Tibial nerve (tissue), 4 donors: ENCODE data around the gene TENM3.

Experiments
- EP300 ChIP-seq, 2 donors: sonication (generic); formaldehyde crosslinking; IDR thresholded peaks; one replicate each; pipeline ENCODE4 v1.6.1; 2017; ENCODE audit warnings: antibody characterized with exemption in 2 of 2, mild to moderate bottlenecking in 1 of 2
- POLR2A ChIP-seq, 2 donors: fragments of 450-650 bp; IDR thresholded peaks; one replicate each; pipeline ENCODE4 v1.6.1; 2017; ENCODE audit warnings: antibody characterized with exemption in 2 of 2, mild to moderate bottlenecking in 2 of 2, moderate library complexity in 2 of 2
- TF ChIP-seq, protein P1 (sequence below), 5 experiments: fragments of 200-600 bp in 3 of 5; fragments of 450-650 bp in 2 of 5; sonication (generic) in 3 of 5; IDR thresholded peaks; one replicate each; pipeline ENCODE4 v1.5.1; 2016 to 2019; ENCODE audit warnings: antibody characterized with exemption in 5 of 5, mild to moderate bottlenecking in 3 of 5, moderate library complexity in 2 of 5

DNA sequence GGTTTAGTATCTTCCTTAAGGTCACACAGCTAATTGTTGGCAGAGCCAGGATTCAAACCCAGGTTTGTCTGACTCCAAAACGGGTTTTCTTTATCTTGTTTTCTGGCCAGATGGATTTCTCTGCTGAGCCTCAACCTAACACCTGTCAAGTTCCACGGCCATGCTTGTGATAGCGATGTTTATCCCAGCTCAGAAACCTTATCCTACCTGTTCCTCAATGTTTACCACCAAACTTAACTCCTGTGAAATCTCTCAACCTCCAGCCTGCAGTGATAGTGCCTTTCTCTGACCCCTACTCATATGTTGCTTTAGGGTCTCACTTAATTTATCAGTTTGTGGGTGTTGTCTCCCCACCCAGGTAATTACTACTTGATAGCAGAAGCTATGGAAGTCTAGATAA lies 428.0 kb downstream of the TENM3 start:
- no peak for TF ChIP-seq EP300 (IDR thresholded peaks at IDR 0.05)
- TF ChIP-seq POLR2A (IDR thresholded peaks at IDR 0.05), result no peak
- TF ChIP-seq, protein P1, sequence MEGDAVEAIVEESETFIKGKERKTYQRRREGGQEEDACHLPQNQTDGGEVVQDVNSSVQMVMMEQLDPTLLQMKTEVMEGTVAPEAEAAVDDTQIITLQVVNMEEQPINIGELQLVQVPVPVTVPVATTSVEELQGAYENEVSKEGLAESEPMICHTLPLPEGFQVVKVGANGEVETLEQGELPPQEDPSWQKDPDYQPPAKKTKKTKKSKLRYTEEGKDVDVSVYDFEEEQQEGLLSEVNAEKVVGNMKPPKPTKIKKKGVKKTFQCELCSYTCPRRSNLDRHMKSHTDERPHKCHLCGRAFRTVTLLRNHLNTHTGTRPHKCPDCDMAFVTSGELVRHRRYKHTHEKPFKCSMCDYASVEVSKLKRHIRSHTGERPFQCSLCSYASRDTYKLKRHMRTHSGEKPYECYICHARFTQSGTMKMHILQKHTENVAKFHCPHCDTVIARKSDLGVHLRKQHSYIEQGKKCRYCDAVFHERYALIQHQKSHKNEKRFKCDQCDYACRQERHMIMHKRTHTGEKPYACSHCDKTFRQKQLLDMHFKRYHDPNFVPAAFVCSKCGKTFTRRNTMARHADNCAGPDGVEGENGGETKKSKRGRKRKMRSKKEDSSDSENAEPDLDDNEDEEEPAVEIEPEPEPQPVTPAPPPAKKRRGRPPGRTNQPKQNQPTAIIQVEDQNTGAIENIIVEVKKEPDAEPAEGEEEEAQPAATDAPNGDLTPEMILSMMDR (IDR thresholded peaks at IDR 0.05), result no peak
